CD4-positive, alpha-beta memory T cell (primary cell): ENCODE measurements around the gene NUDT13. TPM values are rescaled to one million over a fixed set of nuclear protein-coding genes. Genes with fewer than 3 reads are reported as not detected.

Experiments
- CTCF ChIA-PET: fragments of 350-600 bp; sonication (Branson Sonifier 250); formaldehyde crosslinking; loops from one replicate; lab custom pipeline; 2021; ENCODE audit warnings: inconsistent platforms; ENCODE audit not compliant: partially characterized antibody; lab: Charles Lee
- POLR2A ChIA-PET: fragments of 350-600 bp; sonication (Branson Sonifier 250); formaldehyde crosslinking; loops from one replicate; lab custom pipeline; 2021; ENCODE audit not compliant: partially characterized antibody; lab: Charles Lee
- DNase-seq, 5 donors: peaks; one replicate each; pipeline versions ENCODE4 v3.0.0 to v3.0.0-alpha.2; 2020 to 2022; ENCODE audit warnings: mixed read lengths in 1 of 5
- H3K27ac ChIP-seq: one replicate; pipeline ENCODE4 v1.7.0; 2013; ENCODE audit warnings: low read depth, low read length
- H3K27me3 ChIP-seq: 2 replicates; pipeline ENCODE4 v1.7.0; 2013; ENCODE audit warnings: mild to moderate bottlenecking, low read length, moderate library complexity; ENCODE audit not compliant: insufficient read depth
- H3K36me3 ChIP-seq: 2 replicates; pipeline ENCODE4 v1.7.0; 2013; ENCODE audit warnings: mild to moderate bottlenecking, low read length, moderate library complexity; ENCODE audit not compliant: insufficient read depth
- H3K4me1 ChIP-seq: 2 replicates; pipeline ENCODE4 v1.7.0; 2013; ENCODE audit warnings: mild to moderate bottlenecking, low read length, moderate library complexity; ENCODE audit not compliant: insufficient read depth
- H3K4me3 ChIP-seq, 2 donors: one replicate each; pipeline ENCODE4 v1.7.0; 2013; ENCODE audit warnings: low read length in 2 of 2, mild to moderate bottlenecking in 1 of 2
- H3K9me3 ChIP-seq, 2 donors: one replicate each; pipeline ENCODE4 v1.7.0; 2013; ENCODE audit warnings: low read length in 2 of 2, control low read depth in 1 of 2; ENCODE audit not compliant: control insufficient read depth in 1 of 2
- H3K27ac Mint-ChIP-seq, 7 donors: one replicate each; pipeline ENCODE4 v1.8.0; 2020 to 2021; ENCODE audit warnings: mixed read lengths in 7 of 7, mild to moderate bottlenecking in 6 of 7, inconsistent platforms in 3 of 7, moderate library complexity in 3 of 7
- H3K27me3 Mint-ChIP-seq, 2 donors: one replicate each; pipeline ENCODE4 v1.8.0; 2020 to 2021; ENCODE audit warnings: mixed read lengths in 2 of 2
- H3K36me3 Mint-ChIP-seq, 2 donors: one replicate each; pipeline ENCODE4 v1.8.0; 2020 to 2021; ENCODE audit warnings: mixed read lengths in 2 of 2, inconsistent platforms in 1 of 2, mild to moderate bottlenecking in 1 of 2
- H3K4me1 Mint-ChIP-seq, 4 donors: one replicate each; pipeline ENCODE4 v1.8.0; 2020 to 2021; ENCODE audit warnings: mixed read lengths in 4 of 4, mild to moderate bottlenecking in 1 of 4
- H3K4me3 Mint-ChIP-seq, 8 donors: one replicate each; pipeline ENCODE4 v1.8.0; 2020 to 2021; ENCODE audit warnings: mixed read lengths in 8 of 8, mild to moderate bottlenecking in 7 of 8, moderate library complexity in 6 of 8, inconsistent platforms in 3 of 8
- H3K9me3 Mint-ChIP-seq, 8 donors: one replicate each; pipeline ENCODE4 v1.8.0; 2020 to 2021; ENCODE audit warnings: mixed read lengths in 8 of 8, mild to moderate bottlenecking in 5 of 8, inconsistent platforms in 3 of 8, moderate library complexity in 1 of 8
- intact Hi-C: fragments of 100-400 bp; cut with micrococcal nuclease; formaldehyde crosslinking; loops from one replicate; pipeline ENCODE4 v1.15.1; 2023
- polyA plus RNA-seq, 2 donors: library from polyadenylated mRNA; unstranded; fragments of 300-500 nt; fragmentation: Illumina TruSeq; gene quantifications; one replicate each; pipeline ENCODE4 v1.2.3, GENCODE V29; 2021
- total RNA-seq, 2 experiments: library from RNA; stranded (reverse); gene quantifications; one replicate each; pipeline ENCODE4 v1.2.3, GENCODE V29; 2021

Gene NUDT13
- total and polyA plus RNA-seq, 4 experiments from 2014 or later, result 1.4 to 2.9 (median 2.1) TPM

DNA sequence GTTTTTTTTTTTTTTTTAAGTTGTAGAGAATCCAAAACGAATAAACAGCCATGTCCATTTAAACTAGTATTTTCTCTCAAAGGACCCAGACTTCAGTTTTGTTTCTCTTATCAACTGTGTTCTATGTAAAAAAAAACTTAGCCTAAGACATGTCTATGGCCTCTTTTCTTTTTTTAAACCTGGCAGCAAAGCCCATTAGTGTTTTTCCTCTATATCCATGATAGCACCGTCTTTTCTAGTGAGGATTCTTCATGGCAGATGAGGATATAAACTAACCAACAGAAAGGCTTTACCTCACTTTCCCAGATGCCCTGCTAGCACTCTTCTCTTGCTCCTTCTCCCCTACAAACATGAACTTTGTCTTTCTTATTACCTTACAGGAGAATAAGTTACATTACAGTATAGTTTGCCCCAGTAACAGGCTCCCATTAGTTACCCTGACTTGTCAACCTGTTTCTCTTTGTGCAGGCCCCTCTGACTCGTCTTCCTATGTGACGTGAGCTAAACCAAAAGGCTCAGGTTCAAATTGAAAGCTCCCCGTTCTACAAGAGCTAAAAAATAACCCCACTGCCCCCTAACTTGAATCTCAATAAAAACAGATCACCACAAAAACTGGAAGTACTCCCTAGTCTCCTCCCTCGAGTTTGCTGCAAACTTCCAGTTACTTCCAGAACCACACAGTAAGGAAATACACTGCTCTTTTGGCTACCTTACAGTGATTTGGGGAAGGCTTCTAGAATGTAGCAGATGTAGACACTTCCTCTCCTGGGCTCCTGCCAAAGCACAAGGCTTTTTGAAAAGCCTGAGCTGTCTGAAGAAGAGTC is 33.7 kb upstream of the NUDT13 start:
- Histone ChIP-seq H3K9me3 (no peaks in the 10 kb centered on the region), H3K4me3 (no peak overlapping the region), H3K27ac (no peak overlapping the region), H3K36me3 (peaks cover 17% of the 10 kb centered on the region), H3K4me1 (no peaks in the 10 kb centered on the region), H3K27me3 (no peaks in the 10 kb centered on the region)
- intact Hi-C loops, result no loop called here
- peaks cover 6 to 18% (median 9%) of the 10 kb centered on the region in 4 donors for H3K4me1 Mint-ChIP-seq
- ChIA-PET POLR2A (interaction anchor here (1.8 kb wide), 1 partner anchor 20 kb away, joined by 8 read pairs; the partner anchor contains the start of gene P4HA1), CTCF (interaction anchor here (1.3 to 3.7 kb wide), 2 partner anchors 20 to 25 kb away, joined by 3 to 15 read pairs; partner anchors contain the start of gene P4HA1)
- no peaks in the 10 kb centered on the region for H3K27me3 Mint-ChIP-seq
- peak overlapping the region in 2 of 8 donors; percentile 14 to 48 for H3K4me3 Mint-ChIP-seq
- peak overlapping the region in 5 of 7 donors; percentile 3 to 75 (median 60) for H3K27ac Mint-ChIP-seq
- DNase-seq, result no peak
- H3K9me3 Mint-ChIP-seq, result no peaks in the 10 kb centered on the region
- peaks cover 15 to 22% of the 10 kb centered on the region in 2 donors for H3K36me3 Mint-ChIP-seq

DNA sequence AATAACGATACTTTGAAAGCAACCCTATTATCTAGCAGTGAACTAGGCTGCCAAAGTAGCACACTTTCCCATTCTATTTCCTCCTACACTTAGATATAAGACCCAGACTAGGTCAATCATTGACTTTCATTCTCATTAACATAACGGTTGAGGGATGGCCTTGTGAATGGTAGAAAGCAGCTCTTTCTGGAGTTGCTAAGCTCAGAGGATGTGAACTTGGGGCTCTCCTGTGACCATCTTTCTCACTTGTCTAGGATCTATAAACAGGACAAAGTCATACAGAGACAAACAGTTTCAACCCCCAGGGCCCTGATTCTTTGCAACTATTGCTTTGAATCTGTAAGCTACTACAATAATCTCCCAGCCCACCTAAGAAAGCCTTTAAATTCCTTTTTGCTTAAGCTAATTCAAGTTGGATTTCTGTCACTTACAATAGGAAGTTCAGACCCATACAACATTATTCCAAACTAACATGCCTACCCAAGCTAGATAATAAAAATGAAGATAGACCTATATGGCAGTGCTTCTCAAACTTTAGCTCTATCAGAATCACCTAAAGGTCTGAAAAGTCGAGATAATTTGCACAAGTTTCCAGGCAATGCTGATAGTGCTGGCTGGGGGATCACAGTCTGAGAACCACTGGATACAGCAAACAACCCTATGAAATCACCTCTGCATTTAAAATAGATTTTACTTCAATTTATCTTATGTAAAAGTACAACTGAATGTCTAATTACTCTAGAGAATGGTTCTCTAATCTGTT is 30.3 kb upstream of the NUDT13 start:
- POLR2A ChIA-PET, result no interaction called here
- H3K4me1 ChIP-seq, result no peaks in the 10 kb centered on the region
- Mint-ChIP-seq H3K4me1 (peaks cover 10 to 32% (median 14%) of the 10 kb centered on the region in 4 donors), H3K4me3 (no peak overlapping the region), H3K27ac (no peak overlapping the region), H3K9me3 (no peaks in the 10 kb centered on the region), H3K27me3 (no peaks in the 10 kb centered on the region), H3K36me3 (peaks cover 0 to 5% of the 10 kb centered on the region in 2 donors)
- no peak for DNase-seq
- no peak overlapping the region for H3K4me3 ChIP-seq
- no peaks in the 10 kb centered on the region for H3K36me3 ChIP-seq
- no peaks in the 10 kb centered on the region for H3K27me3 ChIP-seq
- H3K27ac ChIP-seq, result no peak overlapping the region
- no peaks in the 10 kb centered on the region for H3K9me3 ChIP-seq
- CTCF ChIA-PET, result interaction anchor here (0.6 to 3.7 kb wide), 5 partner anchors 11 to 79 kb away, joined by 3 to 15 read pairs (median 3); partner anchors contain the start of gene P4HA1
- intact Hi-C loops, result no loop called here

DNA sequence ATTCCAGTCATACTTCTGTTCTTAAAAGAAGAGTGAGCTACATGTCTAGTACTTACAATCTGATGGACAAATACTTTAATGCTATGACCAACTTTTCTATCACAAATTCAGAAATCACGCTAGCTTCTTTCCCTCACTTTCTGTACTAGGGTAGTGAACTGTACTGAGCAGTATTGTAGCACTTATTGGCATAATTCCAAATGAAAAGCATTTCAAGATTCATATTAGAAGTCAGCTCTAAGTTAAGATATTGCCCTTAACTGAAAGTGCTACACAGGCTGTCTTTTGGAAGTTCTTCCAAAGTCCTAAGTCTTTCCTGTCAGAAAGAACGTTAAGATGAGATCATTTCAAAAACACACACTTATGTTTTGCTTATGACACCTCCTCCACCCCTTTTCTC is 27.0 kb upstream of the NUDT13 start:
- no peak overlapping the region for H3K27ac Mint-ChIP-seq
- no peaks in the 10 kb centered on the region for H3K4me1 ChIP-seq
- ChIA-PET POLR2A (interaction anchor here (2.4 kb wide), 1 partner anchor 12 kb away, joined by 8 read pairs; no protein-coding TSS in a partner anchor), CTCF (interaction anchor here (1.7 kb wide), 1 partner anchor 13 kb away, joined by 8 read pairs; no protein-coding TSS in a partner anchor)
- H3K9me3 ChIP-seq, result no peaks in the 10 kb centered on the region
- no peaks in the 10 kb centered on the region for H3K36me3 ChIP-seq
- H3K27me3 ChIP-seq, result no peaks in the 10 kb centered on the region
- H3K36me3 Mint-ChIP-seq, result no peaks in the 10 kb centered on the region
- peaks cover 6 to 30% (median 10%) of the 10 kb centered on the region in 4 donors for H3K4me1 Mint-ChIP-seq
- no peak for DNase-seq
- intact Hi-C loops, result no loop called here
- H3K9me3 Mint-ChIP-seq, result no peaks in the 10 kb centered on the region
- no peak overlapping the region for H3K27ac ChIP-seq
- no peak overlapping the region for H3K4me3 ChIP-seq
- H3K4me3 Mint-ChIP-seq, result no peak overlapping the region
- no peaks in the 10 kb centered on the region for H3K27me3 Mint-ChIP-seq

DNA sequence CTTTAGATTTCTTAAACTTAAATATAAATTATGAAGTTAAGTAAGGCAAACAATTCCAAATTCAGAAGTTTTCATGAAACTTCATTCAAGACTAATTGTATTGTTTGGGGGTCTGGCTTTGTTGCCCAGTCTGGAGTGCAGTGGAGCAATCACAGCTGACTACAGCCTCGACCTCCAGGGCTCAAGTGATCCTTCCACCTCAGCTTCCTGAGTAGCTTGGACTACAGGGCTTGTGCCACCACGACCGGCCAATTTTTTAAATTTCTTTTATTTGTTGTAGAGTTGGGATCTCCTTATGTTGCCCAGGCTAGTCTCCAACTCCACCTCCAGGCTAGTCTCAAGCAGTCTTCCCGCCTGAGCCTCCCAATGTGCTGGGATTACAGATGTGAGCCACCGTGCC is 26.0 kb upstream of the NUDT13 start:
- no peaks in the 10 kb centered on the region for H3K27me3 Mint-ChIP-seq
- peaks cover 6 to 30% (median 10%) of the 10 kb centered on the region in 4 donors for H3K4me1 Mint-ChIP-seq
- no peaks in the 10 kb centered on the region for H3K36me3 Mint-ChIP-seq
- H3K27ac Mint-ChIP-seq, result peak overlapping the region in 1 of 7 donors; percentile 41
- Histone ChIP-seq H3K9me3 (no peaks in the 10 kb centered on the region), H3K27me3 (no peaks in the 10 kb centered on the region), H3K4me3 (no peak overlapping the region), H3K36me3 (no peaks in the 10 kb centered on the region), H3K27ac (no peak overlapping the region), H3K4me1 (no peaks in the 10 kb centered on the region)
- DNase-seq, result no peak
- ChIA-PET CTCF (interaction anchor here (1.7 kb wide), 1 partner anchor 12 kb away, joined by 8 read pairs; no protein-coding TSS in a partner anchor), POLR2A (interaction anchor here (2.4 kb wide), 1 partner anchor 11 kb away, joined by 8 read pairs; no protein-coding TSS in a partner anchor)
- no peaks in the 10 kb centered on the region for H3K9me3 Mint-ChIP-seq
- no peak overlapping the region for H3K4me3 Mint-ChIP-seq
- intact Hi-C loops, result no loop called here

DNA sequence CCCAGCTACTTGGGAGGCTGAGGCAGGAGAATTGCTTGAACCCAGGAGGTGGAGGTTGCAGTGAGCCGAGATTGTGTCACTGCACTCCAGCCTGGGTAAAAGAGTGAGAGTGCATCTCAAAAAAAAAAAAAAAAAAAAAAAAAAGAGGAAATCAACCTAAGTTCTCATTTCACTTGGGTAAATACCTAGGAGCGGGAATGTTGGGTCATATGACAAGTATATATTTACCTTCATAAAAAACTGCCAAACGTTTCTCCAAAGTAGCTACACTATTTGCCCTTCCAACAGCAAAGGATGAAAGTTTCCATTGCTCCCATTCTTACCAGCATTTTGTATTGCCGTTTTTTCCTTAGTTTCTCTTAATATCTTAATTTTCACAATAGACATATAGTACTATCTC is 23.4 kb upstream of the NUDT13 start:
- ChIA-PET CTCF (interaction anchor here (1.3 kb wide), 1 partner anchor 10 kb away, joined by 5 read pairs; the partner anchor contains the start of gene P4HA1), POLR2A (no interaction called here)
- no peaks in the 10 kb centered on the region for H3K36me3 ChIP-seq
- Mint-ChIP-seq H3K4me3 (no peak overlapping the region), H3K9me3 (no peaks in the 10 kb centered on the region), H3K27me3 (no peaks in the 10 kb centered on the region), H3K36me3 (peaks cover 1% of the 10 kb centered on the region in 2 donors), H3K4me1 (peaks cover 5 to 19% (median 10%) of the 10 kb centered on the region in 4 donors), H3K27ac (no peak overlapping the region)
- H3K27ac ChIP-seq, result no peak overlapping the region
- intact Hi-C loops, result no loop called here
- no peaks in the 10 kb centered on the region for H3K9me3 ChIP-seq
- no peak for DNase-seq
- no peaks in the 10 kb centered on the region for H3K27me3 ChIP-seq
- peaks cover 4% of the 10 kb centered on the region for H3K4me1 ChIP-seq
- H3K4me3 ChIP-seq, result no peak overlapping the region

DNA sequence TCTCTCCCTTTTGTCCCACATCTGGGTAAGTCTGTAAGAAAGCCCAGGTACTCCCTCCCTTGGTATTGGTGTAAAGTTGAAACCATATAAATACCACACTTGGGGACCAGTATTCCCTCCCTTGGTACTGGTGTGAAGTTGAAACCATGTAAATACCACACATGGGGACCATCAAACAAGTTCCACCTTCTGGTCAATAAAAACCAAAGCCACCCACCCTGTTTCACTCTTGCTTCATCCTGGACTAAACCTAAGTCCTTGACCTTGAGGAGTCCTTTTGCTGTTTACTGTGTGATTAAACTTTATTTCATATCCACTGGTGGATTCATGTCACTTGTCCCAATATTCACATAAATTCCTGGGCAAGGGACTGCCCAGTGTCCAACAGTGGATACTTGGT is 22.0 kb upstream of the NUDT13 start:
- CTCF ChIA-PET, result no interaction called here
- Mint-ChIP-seq H3K27me3 (no peaks in the 10 kb centered on the region), H3K36me3 (peaks cover 2 to 4% of the 10 kb centered on the region in 2 donors), H3K27ac (no peak overlapping the region), H3K9me3 (no peaks in the 10 kb centered on the region), H3K4me3 (no peak overlapping the region), H3K4me1 (peaks cover 6 to 14% (median 10%) of the 10 kb centered on the region in 4 donors)
- intact Hi-C loops, result no loop called here
- Histone ChIP-seq H3K27me3 (no peaks in the 10 kb centered on the region), H3K36me3 (no peaks in the 10 kb centered on the region), H3K9me3 (no peaks in the 10 kb centered on the region), H3K4me1 (peaks cover 4% of the 10 kb centered on the region), H3K27ac (no peak overlapping the region), H3K4me3 (no peak overlapping the region)
- POLR2A ChIA-PET, result no interaction called here
- DNase-seq, result no peak
